Prostate gland (tissue), 2 donors: ENCODE results near the gene RPUSD4. TPM values are rescaled to one million over a fixed set of nuclear protein-coding genes. Genes with fewer than 3 reads are reported as not detected.

Experiments
- DNase-seq: peaks from one replicate; pipeline ENCODE4 v3.0.0-alpha.2; 2019; ENCODE audit warnings: low spot score
- H3K27ac ChIP-seq, 2 donors: fragments of 200-600 bp; sonication (generic); 2 replicates each; pipeline ENCODE4 v1.5.1; 2017 to 2019
- H3K27me3 ChIP-seq: fragments of 200-600 bp; sonication (generic); replicated peaks from 2 replicates; pipeline ENCODE4 v1.5.1; 2019; ENCODE audit not compliant: insufficient read depth
- H3K36me3 ChIP-seq, 2 donors: fragments of 200-600 bp; sonication (generic); 1 replicate in 1 of 2; 2 replicates in 1 of 2; pipeline versions ENCODE4 v1.5.1 to v1.8.1; 2017 to 2019
- H3K4me1 ChIP-seq: fragments of 200-600 bp; sonication (generic); replicated peaks from 2 replicates; pipeline ENCODE4 v1.5.1; 2019
- H3K4me3 ChIP-seq, 2 donors: fragments of 200-600 bp; sonication (generic); 2 replicates each; pipeline ENCODE4 v1.5.1; 2017 to 2019
- H3K9me3 ChIP-seq: fragments of 200-600 bp; sonication (generic); 2 replicates; pipeline ENCODE4 v1.5.1; 2017
- POLR2A ChIP-seq: fragments of 450-650 bp; IDR thresholded peaks from one replicate; pipeline ENCODE4 v1.6.1; 2016; ENCODE audit warnings: antibody characterized with exemption, mild to moderate bottlenecking
- POLR2AphosphoS5 ChIP-seq: sonication (generic); formaldehyde crosslinking; IDR thresholded peaks from one replicate; pipeline ENCODE4 v1.6.1; 2017; ENCODE audit warnings: antibody characterized with exemption
- WGBS: methylation state at CpG from one replicate; pipeline ENCODE4 v1.1.5; 2018; 5-methylcytosine and 5-hydroxymethylcytosine counted together
- intact Hi-C: fragments of 100-400 bp; cut with DNase I; formaldehyde crosslinking; loops from one replicate; pipeline ENCODE4 v1.14.2; 2022
- total RNA-seq, 2 donors: library from RNA; depleted of rRNA; stranded (reverse); fragments of >200 nt; gene quantifications; one replicate each; pipeline ENCODE4 v1.1.0, GENCODE V29; 2016
- TF ChIP-seq, protein P1 (sequence below), 4 experiments: fragments of 200-600 bp in 2 of 4; fragments of 450-650 bp in 2 of 4; sonication (generic) in 2 of 4; IDR thresholded peaks; 1 replicate in 3 of 4; 2 replicates in 1 of 4; pipeline ENCODE4 v1.5.1; 2016 to 2019; ENCODE audit warnings: antibody characterized with exemption in 4 of 4, mild to moderate bottlenecking in 2 of 4, moderate library complexity in 2 of 4

The RPUSD4 gene
- total RNA-seq, 2 donors from 2014 or later: 13.0 to 29.7 TPM

DNA sequence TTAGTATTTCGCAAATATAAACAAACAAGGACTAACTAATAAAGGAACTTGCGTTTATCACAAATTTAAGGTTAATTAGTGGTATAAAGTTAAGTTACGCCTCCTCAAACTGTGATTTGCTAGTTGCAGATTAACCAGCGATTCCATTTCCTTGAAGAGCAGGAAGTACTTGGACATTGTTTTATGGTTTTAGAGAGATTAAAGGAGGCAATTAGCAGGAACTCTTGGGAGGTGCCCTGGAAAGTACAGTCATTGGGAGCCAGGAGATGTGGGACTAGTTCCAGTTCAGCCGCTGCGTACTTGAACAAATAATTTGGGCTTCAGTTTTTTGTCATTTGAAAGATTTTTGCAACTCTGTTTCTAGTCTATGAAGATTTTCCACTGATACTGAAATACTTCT is 3.4 kb upstream of the RPUSD4 start:
- H3K4me1 ChIP-seq: peaks cover 3% of the 10 kb centered on the region
- H3K9me3 ChIP-seq: no peaks in the 10 kb centered on the region
- TF ChIP-seq, protein P1, sequence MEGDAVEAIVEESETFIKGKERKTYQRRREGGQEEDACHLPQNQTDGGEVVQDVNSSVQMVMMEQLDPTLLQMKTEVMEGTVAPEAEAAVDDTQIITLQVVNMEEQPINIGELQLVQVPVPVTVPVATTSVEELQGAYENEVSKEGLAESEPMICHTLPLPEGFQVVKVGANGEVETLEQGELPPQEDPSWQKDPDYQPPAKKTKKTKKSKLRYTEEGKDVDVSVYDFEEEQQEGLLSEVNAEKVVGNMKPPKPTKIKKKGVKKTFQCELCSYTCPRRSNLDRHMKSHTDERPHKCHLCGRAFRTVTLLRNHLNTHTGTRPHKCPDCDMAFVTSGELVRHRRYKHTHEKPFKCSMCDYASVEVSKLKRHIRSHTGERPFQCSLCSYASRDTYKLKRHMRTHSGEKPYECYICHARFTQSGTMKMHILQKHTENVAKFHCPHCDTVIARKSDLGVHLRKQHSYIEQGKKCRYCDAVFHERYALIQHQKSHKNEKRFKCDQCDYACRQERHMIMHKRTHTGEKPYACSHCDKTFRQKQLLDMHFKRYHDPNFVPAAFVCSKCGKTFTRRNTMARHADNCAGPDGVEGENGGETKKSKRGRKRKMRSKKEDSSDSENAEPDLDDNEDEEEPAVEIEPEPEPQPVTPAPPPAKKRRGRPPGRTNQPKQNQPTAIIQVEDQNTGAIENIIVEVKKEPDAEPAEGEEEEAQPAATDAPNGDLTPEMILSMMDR (IDR thresholded peaks at IDR 0.05): no peak
- TF ChIP-seq POLR2A (no peak), POLR2AphosphoS5 (peak; percentile 44)
- no peaks in the 10 kb centered on the region for H3K36me3 ChIP-seq
- 40% methylated on average over 6 of the region's 6 CpGs for WGBS
- H3K4me3 ChIP-seq: no peak overlapping the region
- H3K27me3 ChIP-seq: no peaks in the 10 kb centered on the region
- H3K27ac ChIP-seq: peak overlapping the region in 1 of 2 donors; percentile 26
- DNase-seq: no peak
- intact Hi-C loops: no loop called here

DNA sequence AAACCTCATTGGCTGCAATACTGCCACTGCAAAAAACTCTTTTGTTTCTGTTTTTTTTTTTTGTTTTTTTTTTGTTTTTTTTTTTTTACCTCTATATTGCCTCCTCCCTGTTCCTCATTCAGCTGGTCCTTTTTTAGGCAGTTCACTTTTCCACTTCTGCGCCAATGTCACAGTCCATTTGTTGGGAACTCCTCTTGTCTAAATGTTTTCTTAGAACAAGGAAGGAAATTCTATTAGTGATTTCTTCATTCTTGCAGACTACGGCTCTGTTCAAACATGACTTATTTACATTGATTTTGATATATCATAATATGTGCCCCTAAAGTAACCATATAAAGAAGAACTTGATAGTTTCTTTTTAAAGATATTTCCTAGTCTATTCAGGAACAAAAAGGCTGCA is 3.0 kb upstream of the RPUSD4 start:
- Histone ChIP-seq H3K27ac (peak overlapping the region in 1 of 2 donors; percentile 26), H3K27me3 (no peaks in the 10 kb centered on the region), H3K4me3 (no peak overlapping the region), H3K9me3 (no peaks in the 10 kb centered on the region), H3K36me3 (no peaks in the 10 kb centered on the region), H3K4me1 (peaks cover 3% of the 10 kb centered on the region)
- DNase-seq: peak; percentile 20
- WGBS: 56% methylated on average over 2 of the region's 2 CpGs
- intact Hi-C loops: no loop called here
- TF ChIP-seq POLR2AphosphoS5: peak; percentile 35
- TF ChIP-seq POLR2A: no peak

DNA sequence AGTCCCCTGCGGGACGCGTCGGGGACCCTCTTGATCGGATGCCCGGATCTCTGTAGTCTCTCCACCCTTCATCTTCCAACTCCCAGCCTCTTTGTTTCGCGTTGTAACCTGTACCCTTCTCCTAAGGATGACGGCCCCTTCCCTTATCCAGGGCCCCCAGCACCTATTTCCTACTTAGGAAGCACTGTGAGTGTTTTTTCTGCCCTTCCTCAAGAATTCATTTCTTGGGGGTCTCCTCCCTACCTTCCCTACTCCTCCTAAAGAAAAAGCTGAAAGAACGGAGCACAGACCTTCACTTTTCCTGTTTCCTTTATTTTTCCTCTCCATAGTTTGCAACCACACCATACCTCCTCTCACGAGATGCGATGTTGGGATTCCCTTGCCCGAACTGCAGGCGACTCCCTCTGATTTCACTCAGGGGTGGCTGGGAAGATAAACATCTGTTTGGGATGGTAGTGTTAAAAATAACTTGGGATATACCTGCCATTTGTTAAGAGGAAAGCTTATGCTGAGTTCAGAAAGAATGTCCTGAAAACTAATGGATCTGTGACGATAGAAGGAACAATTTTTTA is 725 bp upstream of the RPUSD4 start:
- intact Hi-C loops: no loop called here

DNA sequence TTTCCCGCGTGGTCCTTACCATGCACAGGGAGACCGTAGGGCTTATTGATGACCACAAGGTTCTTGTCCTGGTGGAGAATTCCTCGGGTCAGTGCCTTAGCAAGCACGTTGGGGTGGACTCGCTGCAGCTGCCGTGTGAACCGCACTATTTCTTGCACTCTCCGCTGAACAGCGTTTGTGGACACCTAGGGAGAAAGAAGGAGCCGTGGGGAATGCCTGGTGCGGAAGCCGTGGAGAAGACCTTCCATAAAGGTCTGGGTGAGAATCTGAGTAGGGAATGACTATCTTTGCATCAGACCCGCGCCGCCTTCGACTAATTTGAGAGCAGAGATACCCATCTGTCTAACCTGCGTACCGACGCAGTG is 597 bp downstream of the RPUSD4 start:
- Histone ChIP-seq H3K4me3 (peak overlapping the region; percentile 69 to 72), H3K27ac (peak overlapping the region in 1 of 2 donors; percentile 60), H3K9me3 (no peaks in the 10 kb centered on the region), H3K36me3 (no peaks in the 10 kb centered on the region), H3K4me1 (peaks cover 3% of the 10 kb centered on the region), H3K27me3 (no peaks in the 10 kb centered on the region)
- intact Hi-C loops: loop anchor here (2.0 kb wide), 1 partner anchor 56 kb away; no protein-coding TSS in a partner anchor
- DNase-seq: no peak
- TF ChIP-seq, protein P1 (IDR thresholded peaks at IDR 0.05): no peak
- TF ChIP-seq POLR2AphosphoS5: no peak
- no peak for TF ChIP-seq POLR2A
- 4% methylated on average over 20 of the region's 20 CpGs for whole genome bisulfite sequencing

More for the DNA sequence above, 725 bp upstream of the RPUSD4 start:
- TF ChIP-seq, protein P1 (IDR thresholded peaks at IDR 0.05): no peak
- TF ChIP-seq POLR2AphosphoS5: no peak
- no peak for TF ChIP-seq POLR2A
- Histone ChIP-seq H3K4me3 (peak overlapping the region; percentile 69 to 72), H3K27ac (no peak overlapping the region), H3K36me3 (no peaks in the 10 kb centered on the region), H3K9me3 (no peaks in the 10 kb centered on the region), H3K27me3 (no peaks in the 10 kb centered on the region), H3K4me1 (peaks cover 3% of the 10 kb centered on the region)
- 2% methylated on average over 15 of the region's 15 CpGs for WGBS
- no peak for DNase-seq

DNA sequence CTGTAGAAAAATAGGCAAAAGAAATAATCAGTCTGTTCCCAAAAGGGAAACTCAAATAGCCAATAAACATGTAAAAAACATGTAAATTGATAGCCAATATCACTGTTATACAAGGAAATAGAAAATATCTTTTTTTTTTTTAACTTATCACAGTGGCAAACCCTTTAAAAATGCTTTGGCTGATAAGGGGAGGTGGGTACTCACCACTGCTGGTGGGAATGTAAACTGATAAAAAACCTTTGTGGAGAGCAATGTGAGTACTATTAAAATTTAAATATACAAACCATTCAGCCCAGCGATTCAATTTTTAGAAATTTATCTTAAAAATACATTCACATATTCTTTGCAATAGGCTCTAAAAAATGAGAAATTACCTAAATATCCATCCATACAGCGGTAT is 3.6 kb downstream of the RPUSD4 start:
- TF ChIP-seq POLR2A: no peak
- no peak for TF ChIP-seq POLR2AphosphoS5
- TF ChIP-seq, protein P1 (IDR thresholded peaks at IDR 0.05): no peak
- H3K4me1 ChIP-seq: peaks cover 3% of the 10 kb centered on the region
- 97% methylated on average over 2 of the region's 2 CpGs for WGBS
- H3K36me3 ChIP-seq: peaks cover 2 to 10% of the 10 kb centered on the region in 2 donors
- no peaks in the 10 kb centered on the region for H3K27me3 ChIP-seq
- no peak for DNase-seq
- intact Hi-C loops: no loop called here
- no peak overlapping the region for H3K4me3 ChIP-seq
- H3K9me3 ChIP-seq: no peaks in the 10 kb centered on the region
- H3K27ac ChIP-seq: no peak overlapping the region
